Thyroid gland (tissue), 4 donors: Measurements from ENCODE around the gene PIMREG.

ENCODE experiments used
- POLR2A ChIP-seq, 2 donors: fragments of 450-650 bp; IDR thresholded peaks; one replicate each; pipeline ENCODE4 v1.6.1; 2017; ENCODE audit warnings: antibody characterized with exemption in 2 of 2, mild to moderate bottlenecking in 2 of 2, moderate library complexity in 1 of 2
- TF ChIP-seq, protein P1 (sequence below), 6 experiments: fragments of 200-600 bp in 3 of 6; fragments of 450-650 bp in 3 of 6; sonication (generic) in 3 of 6; IDR thresholded peaks; one replicate each; pipeline ENCODE4 v1.5.1; 2016 to 2019; ENCODE audit warnings: antibody characterized with exemption in 6 of 6, mild to moderate bottlenecking in 2 of 6, inconsistent platforms in 1 of 6, moderate library complexity in 1 of 6

- TF ChIP-seq, protein P1, sequence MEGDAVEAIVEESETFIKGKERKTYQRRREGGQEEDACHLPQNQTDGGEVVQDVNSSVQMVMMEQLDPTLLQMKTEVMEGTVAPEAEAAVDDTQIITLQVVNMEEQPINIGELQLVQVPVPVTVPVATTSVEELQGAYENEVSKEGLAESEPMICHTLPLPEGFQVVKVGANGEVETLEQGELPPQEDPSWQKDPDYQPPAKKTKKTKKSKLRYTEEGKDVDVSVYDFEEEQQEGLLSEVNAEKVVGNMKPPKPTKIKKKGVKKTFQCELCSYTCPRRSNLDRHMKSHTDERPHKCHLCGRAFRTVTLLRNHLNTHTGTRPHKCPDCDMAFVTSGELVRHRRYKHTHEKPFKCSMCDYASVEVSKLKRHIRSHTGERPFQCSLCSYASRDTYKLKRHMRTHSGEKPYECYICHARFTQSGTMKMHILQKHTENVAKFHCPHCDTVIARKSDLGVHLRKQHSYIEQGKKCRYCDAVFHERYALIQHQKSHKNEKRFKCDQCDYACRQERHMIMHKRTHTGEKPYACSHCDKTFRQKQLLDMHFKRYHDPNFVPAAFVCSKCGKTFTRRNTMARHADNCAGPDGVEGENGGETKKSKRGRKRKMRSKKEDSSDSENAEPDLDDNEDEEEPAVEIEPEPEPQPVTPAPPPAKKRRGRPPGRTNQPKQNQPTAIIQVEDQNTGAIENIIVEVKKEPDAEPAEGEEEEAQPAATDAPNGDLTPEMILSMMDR (IDR thresholded peaks at IDR 0.05), result no peak
- no peak for TF ChIP-seq POLR2A (IDR thresholded peaks at IDR 0.05)
Observed at GRCh38 chr17:6477831-6478383, 33.7 kb downstream of the PIMREG start.
